Measurements from ENCODE around the gene KMT5C.

The KMT5C gene

DNA sequence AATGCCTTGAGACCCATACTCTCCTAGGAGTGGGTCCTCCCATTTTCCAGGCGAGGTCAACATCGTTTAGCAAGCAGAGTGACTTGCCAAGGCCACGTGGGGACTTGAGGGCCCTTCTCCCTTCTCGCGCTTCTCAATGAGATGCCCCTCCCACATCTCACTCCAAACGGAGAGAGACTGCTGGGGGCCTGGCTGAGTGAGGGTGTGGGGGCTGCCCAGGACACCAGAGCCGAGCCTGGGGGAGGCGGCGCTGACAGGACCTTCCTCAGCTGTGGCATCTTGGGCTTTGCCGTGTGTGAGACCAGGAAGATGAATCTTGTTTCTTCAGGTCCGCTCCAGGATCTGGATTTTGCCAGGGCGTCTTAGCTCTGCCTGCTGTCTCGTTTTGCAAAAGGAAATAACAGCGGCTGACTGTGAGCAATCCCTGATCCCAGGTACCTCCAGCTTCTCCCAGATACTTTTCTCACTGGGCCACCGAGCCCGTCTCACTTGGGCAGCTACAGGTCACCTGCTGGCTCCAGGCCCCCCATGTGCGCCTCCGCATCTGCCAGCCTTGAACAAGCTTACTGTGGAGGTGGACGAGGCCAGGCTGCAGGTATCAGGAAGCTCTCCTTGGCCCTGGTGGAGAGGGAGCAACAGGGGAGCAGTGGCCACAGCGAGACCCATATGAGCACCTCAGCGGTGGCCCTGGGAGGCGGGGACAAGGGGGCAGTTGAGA, 8.8 kb downstream of the KMT5C start:
- DNase-seq = no peak

DNA sequence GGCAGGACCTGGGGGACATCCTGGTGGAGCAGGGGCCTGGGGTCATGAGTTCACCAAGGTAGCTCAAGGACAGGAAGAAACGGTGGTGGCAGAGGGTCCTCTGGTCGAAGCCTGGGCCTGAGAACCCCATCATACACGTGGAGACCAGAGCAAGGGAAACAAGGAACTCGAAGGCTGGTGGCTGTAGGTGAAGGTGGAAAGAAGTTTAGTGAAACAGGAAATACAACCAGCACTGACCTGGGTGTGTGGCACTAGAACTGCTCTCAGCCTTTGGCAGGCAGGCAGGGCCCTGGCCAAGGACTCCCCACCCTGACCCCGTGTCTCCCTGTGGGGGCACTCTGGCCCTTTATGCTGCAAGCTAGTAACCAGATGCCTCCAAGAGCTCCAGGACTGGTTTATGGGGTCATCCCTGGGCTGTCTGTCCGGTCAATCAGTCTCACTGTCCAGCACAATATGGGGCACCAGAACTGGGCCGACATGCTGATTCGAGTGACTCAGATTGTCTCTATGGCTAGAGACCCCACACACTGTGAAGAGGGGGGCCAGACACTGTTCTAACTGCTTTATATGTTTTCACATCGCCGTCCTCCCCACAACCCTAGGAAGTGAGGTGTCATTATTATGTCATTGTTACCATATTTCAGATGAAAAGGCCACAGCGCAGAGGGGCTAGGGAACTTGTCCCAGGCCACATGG, 11.1 kb downstream of the KMT5C start:
- no peak for DNase-seq

DNA sequence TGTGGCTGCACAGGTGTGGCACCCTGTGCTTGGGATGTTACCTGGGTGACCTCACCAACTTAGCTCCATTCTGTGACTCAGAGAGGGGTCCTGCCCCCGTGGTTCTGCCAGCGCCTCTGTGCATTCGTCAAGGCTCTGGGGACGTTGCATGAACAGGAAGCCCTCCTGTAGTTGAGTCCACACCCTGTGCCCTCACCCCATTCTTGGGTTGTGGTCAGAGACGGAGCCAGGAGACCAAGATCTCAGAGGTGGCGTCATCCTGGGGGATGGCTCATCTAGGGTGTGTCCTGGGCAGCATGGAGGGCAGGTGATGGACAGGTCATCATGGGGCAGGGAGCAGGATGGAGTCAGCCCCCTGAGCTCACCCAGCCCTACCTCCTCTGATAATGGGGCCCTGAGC, 12.4 kb downstream of the KMT5C start:
- DNase-seq = no peak

DNA sequence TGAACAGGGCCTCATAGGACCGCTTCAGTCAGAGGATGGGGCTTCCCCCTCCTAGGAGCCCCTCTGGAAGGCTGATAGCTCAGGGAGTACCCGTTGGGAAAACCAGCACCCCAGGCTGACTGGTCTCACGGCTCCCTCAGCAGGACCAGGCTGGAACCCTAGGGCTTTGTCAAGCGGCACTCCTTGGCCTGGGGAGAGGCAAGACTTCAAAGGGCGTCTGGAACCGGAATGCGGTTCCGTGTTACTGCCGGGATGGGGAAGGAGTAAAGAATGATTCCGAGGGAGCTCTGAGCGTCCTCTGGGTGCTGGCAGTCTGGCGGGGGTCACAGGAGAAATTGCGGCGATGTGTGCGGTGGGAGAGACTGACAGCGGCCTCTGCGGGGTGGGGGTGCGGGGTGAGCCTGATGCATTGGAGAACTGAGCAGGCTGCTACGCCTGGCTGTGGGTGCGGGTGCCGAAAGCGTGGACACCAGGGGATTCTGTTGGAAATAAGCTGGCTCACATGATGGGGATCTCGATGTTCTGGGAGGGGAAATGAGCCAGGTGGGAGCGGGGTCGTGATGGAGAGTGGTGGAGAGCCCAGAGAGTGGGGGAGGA, 13.0 kb downstream of the KMT5C start:
- no peak for DNase-seq

DNA sequence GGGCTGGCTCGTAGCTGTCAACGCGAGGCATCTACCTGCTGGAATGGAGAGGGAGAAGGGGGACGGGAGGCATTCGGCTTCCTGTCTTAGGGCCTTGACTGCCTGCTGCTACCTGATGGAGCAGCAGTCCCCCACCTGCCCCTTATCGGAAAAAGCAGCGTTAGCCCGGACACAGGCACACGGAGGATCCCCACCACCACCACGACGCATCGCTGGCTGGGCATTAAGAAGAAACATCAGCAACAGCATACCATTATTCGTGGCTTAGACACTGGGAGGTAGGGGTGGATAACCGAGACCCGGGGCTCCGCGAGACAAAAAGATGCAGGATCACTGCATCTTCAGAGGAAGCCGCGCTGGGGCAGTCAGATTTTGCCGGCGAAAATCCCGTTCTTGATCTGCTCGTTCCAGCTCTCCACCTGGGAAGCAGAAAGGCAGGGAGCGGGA, 13.7 kb downstream of the KMT5C start:
- no peak for DNase-seq

DNA sequence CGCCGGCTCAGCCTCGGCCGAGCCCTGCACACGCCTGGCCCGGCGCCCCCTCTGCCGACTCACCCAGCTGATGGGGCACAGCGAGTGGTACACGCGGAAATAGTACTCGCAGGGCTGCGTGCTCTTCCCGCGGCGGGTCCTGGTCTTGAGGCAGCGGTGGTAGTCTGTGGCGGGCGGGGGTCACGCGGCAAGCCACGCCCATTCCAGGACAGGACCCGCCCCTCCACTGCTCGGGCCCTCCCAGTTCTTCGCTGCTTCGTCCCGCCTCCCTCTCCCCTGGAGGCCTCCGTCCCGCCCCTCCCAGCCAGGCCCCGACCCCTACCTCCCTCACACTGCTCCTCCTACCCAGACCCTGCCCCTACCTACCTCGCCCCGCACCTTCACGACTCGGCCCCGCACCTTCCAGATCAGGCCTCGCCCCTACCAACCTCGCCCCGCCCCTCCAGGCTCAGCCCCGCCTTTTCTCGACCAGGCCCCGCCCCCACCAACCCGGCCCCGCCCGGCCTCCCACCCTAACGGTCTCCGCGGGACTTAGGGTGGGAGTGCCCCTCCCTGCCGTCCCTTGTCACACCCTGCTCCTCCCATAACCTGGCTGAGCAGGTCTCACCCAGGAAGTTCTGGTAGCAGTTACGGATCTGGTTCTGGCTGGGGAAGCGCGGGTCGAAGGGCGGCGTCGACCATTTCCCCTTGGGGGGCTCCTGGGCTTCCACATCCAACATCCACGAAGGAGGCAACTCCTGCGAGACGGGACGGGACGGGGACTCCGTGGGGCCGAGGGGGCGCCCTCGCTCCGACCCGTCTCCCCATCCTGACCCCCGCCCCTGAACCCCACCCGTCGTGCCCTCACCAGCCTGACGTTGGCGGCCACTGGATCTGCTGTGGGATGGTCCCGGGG, 14.4 kb downstream of the KMT5C start:
- peak; percentile 43 to 61 for DNase-seq

DNA sequence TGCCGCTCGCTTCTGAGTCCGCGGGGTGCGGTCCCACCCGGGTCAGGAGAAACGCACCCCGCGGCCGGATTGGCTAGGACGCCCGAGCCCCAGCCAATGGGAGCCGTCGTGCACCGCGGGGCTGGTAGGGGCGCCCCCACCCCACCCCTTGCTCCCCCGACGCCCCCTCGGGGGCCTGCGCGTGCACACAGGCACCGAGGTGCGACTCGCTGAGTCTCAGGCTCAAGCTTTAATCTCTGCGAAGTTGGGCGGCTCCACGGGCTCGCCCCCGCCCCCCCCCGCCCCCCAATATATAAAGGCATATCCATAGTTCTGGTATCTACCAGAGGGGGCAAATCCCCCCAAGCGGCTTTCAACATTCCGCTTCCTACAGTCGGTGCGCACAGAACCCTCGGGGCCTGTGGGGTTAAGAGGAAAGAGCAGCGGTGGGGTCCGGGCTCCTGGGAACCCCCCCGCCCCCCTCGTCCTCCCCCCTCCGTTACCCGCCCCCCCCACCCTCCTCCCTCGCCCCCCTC, 15.1 kb downstream of the KMT5C start, which contains the start of gene COX6B2:
TSS of gene COX6B2 (minus strand) at position 22 of the 515 bp plus-strand sequence. CDS start 198 bp downstream, outside the sequence.
- no peak for DNase-seq

DNA sequence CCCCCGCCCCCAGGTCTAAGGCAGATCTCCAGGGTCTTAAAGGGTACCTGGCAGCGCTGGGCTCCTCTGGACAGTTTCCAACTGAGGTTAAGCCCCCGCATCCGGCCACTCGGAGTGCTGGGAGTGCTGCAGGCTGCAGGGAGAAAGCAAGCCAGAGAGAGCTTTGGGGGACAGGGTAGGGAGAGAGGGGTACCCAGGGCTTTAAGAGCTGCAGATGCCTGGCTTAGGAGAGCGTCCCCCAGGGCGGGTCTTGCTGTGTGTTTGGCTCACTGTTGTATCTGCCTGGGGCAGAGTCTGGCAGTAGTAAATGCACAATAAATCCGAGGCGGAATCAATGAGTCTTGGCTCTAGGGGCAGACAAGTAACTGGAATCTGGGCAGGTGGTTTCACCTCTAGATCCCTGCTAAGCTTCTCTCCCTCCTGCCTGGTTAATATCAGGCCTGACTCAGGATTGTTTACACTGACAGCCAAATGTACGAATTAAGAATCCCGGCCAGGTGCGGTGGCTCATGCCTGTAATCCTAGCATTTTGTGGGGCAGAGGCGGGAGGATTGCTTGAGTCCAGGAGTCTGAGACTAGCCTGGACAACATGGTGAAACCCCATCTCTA, 15.6 kb downstream of the KMT5C start:
- DNase-seq = no peak

DNA sequence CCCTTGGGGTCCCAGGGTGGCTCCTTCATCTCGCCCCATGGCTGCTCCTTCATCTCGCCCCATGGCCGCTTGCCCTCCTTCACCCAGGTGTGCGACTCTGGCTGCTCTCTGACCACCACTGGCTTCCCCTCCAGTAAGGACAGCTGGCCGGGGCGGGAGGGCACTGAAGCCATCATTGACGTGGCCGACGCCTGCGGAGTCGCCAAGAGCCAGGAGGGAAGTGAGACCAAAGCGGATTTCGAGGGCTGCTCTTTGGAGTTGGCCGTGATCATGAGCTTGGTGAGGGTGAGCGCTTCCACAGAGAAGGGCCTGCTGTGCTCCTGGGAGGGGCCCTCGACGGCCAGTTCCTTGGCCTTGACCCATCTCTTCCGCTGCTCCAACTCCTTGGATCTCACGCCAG, 18.8 kb downstream of the KMT5C start:
- no peak for DNase-seq

DNA sequence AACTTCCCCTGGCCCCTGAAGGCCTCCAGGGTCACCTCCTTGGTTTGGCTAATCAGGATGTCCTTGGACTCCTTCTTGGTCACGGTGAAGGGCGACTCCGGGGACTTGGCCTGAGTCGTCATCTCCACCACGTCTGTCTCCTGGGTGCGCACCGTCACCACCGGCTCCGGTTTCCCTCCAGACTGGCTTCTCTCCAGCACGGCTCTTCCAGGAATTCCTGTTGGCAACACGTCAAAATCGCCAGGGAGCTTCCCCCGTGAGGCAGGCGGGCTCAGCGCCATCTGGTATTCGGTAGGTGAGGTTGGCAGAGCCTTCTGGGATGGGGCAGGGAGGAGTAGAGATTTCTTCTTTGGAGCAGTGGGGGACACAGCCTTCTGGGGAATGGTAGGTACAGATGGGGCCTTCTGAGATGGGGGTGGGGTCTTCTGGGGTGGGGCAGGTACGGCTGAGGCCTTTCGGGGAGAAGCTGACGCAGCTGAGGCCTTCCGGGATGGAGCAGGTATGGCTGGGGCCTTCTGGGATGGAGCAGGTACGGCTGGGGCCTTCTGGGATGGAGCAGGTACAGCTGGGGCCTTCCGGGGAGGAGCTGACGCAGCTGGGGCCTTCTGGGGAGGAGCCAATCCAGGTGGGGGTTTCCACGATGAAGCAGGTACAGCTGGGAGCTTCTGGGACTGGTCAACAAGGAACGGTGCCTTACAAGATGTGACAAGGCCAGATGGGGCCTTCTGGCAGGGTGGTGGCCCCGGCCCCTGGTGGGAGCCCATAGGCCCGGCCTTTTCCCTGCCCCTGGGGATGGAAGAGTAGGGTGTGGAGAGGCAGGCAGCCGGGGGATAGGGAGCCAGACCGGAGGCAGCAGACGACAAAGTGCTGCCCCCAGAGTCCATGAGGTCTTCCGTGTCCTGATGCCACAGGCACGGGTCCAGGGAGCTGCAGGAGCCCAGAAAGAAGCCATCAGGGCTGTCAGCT, 19.6 kb downstream of the KMT5C start:
- no peak for DNase-seq

DNA sequence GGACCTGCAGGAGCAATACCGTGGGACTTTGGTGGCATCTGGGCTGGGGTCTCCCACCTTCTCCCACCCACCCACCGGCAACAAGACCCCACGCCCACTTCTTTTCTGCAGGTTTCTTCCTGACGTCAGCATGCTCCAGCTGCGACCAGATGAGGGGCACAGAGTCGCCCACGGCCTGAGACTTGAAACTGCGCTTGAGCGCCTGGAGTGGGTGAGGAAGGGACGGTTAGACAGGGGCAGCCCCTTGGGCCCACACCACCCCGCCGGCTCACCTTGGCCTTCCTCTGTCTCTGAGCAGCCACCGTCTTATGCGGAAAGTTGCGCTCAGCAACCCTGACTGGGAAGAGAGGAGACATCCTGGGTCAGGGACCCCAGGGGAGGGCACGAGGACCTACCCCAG, 21.2 kb downstream of the KMT5C start:
- DNase-seq = no peak

DNA sequence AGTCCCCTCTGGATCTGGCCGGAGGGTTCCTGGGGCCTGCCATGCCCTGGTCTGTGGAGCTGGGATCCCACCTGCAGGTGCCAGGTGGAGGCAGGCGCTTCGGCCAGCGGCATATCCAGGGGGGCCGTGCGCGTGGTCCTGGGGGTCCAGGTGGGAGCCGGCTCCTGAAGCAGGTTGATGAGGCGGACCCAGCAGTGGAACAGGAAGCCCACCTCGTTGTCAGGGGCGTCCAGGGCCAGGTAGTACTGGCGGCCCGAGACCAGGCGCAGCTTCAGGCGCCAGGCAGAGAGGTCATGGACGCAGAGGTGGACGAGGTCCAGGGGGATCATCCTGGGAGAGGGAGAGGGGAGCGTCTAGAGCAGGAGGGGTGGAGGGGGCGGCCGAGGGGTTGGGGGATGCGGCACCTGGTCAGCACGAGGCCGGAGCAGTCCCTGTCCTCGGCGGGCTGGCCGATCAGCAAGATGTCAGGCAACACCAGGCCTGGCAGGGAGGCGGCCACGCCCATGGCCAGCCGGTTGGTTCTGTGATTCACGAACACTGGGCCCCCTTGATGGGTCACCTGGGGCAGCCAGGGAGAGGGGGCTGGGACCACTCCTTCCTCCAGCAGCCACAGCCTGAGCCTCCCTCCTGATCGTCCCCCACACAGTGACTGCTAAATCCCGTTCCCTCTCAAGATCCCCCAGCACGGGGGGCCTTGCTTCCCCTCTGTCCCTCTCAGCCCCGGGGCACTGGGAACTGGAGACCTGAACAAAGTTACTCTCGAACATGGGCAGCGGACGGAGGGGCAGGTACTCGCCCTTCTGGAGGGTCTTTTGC, 22.7 kb downstream of the KMT5C start:
- no peak for DNase-seq

DNA sequence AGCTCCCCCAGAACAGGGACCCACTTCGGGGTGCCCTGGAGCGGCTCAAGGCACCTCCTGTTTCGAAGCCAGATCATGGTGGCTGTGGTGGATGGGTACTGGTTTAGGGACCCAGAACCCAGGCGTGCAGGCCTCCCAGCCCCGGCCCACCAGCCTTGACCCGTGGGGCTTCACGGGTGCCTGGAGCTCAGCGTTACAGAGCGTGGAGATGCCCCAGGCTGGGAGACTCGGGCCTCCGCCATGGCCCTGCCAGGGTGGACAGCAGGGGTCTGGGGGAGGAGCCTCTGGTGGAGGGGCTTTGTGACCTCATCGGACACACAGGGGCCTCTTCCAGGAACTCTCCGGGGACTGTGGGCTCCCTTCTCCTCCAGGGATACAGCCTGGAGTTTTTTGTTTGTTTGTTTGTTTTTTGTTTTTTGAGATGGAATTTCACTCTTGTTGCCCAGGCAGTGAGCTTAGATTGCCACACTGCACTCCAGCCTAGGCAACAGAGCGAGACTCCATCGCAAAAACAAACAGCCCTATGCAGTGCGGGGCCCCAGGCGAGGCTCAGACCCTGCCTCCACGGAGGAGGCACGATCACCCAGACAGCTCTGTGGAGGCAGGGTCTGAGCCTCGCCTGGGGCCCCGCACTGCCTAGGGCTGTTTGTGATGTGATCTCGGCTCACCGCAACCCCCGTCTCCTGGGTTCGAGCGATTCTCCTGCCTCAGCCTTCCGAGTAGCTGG, 23.5 kb downstream of the KMT5C start, which contains the start of gene GARIN5B:
TSS of gene GARIN5B (minus strand) at position 271 of the 727 bp plus-strand sequence. CDS start at position 77, 194 bp downstream.
- no peak for DNase-seq

DNA sequence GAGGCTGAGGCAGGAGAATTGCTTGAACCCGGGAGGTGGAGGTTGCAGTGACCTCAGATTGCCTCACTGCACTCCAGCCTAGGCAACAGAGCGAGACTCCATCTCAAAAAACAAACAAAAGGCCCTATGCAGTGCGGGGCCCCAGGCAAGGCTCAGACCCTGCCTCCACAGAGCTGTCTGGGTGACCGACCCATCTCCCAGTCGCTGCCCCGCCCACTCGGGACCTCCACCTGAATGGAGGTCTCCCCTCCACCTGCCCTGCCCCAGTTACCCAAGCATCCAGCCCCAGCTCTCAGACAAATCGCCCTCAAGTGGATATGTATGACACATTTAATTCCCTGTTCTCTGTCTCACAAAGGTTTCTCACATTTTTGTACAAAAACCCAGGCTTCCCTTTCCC, 25.6 kb downstream of the KMT5C start:
- no peak for DNase-seq

DNA sequence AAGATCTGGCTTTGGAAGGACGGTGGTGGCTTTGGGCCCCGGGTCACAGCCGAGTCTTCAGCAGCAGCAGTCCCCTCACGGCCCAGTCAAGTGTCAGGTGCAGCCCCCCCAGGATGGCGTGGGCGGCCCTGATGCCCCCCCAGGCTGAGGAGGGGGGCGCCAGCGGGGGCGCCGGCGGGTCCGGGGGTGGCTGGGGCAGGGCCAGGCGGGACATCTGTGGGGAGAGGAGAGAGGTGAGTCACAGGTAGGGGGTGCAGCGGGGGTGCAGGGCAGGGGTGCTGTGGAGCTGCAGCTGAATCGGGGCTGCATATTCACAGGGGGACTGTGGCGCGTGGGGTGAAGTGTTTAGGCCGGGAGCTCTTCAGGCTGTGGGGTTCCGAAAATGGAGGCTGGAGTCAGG, 26.3 kb downstream of the KMT5C start:
- DNase-seq = no peak

DNA sequence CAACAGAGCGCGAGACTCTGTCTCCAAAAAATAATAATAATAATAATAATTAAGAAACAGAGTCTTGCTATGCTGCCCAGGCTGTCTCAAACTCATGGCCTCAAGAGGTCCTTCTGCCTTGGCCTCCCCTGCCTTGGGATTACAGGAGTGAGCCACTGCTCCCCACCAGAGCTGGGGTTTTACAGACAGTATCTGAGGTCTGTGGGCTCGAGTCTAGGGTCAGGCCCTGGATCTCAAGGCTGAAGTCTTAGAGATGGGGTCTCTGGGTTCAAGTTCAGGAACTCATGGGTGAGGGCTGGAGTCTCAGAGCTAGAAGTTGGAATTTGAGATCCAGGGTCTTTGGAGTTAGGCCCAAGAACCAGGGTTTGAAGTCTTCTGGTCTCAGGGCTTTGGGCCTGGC, 27.1 kb downstream of the KMT5C start:
- DNase-seq = no peak

DNA sequence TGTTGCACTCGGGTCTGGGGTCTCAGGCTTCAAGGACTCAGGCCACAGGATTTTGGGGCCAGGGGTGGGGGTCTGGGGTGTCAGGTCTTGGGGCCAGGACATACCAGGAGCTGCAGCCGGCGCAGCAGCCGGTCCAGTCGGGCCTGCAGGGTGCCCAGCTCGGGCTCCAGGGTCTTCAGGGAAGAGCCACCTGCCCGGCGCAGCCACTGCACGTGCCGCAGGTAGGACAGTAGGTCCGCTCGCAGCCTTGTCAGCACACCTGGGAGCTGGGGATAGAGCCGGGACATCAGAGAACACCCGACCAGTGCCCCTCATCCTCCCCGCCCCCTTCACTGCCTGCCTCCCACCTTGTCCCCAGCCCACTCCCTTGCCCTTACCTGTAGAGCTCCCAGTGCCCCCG, 28.4 kb downstream of the KMT5C start:
- no peak for DNase-seq

DNA sequence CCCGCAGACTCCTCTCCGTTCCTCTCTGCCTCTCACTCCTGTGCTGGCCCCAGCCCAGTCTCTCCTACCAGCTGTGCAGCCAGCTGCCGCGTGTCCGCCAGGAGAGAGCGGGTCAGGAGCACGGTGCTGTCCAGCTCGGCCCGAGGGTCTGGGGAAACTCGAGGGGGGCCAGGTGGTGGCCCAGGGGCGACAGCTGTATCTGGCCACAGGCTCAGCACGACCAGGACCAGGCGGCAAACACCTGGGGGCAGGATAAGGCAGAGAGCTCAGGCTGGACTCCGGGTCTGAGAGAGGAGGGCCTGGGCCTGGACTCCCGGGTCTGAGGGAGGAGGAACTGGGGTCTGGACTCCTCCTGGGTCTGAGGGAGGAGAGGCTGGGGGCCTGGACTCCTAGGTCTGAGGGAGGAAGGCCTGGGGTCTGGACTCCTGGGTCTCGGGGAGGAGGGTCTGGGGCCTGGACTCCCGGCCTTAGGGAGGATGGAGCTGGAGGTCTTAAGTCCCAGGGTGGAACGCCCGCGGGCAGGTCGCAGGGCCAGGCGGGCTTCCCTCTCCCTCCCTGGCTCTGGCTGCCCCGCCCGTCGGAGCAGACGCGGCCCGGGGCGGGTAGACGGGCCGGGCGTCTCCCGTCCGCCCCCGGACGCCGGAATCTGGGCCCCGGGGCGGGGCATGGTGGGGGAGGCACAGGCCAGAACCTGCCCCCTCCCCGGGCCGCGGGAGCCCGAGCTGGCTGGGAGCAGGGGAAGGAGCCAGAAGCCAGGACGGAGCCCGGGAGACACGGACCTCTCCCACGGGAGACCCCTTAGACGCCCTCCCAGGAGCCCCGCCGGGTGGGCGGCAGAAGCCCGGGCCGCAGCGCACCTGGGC, 29.3 kb downstream of the KMT5C start:
- no peak for DNase-seq

Data from stimulated activated CD4-positive, alpha-beta T cell treated with anti-CD3 and anti-CD28 coated beads, Interleukin-2, amount 100 ng/mL, for 48 hours (primary cell).